Measurements from ENCODE around the gene FERMT3.
"Not testable (repeated sequence)": the region's sequence is repeated elsewhere in the genome, so short reads cannot be mapped to it uniquely, and the experiment has no call there.

The FERMT3 gene

DNA sequence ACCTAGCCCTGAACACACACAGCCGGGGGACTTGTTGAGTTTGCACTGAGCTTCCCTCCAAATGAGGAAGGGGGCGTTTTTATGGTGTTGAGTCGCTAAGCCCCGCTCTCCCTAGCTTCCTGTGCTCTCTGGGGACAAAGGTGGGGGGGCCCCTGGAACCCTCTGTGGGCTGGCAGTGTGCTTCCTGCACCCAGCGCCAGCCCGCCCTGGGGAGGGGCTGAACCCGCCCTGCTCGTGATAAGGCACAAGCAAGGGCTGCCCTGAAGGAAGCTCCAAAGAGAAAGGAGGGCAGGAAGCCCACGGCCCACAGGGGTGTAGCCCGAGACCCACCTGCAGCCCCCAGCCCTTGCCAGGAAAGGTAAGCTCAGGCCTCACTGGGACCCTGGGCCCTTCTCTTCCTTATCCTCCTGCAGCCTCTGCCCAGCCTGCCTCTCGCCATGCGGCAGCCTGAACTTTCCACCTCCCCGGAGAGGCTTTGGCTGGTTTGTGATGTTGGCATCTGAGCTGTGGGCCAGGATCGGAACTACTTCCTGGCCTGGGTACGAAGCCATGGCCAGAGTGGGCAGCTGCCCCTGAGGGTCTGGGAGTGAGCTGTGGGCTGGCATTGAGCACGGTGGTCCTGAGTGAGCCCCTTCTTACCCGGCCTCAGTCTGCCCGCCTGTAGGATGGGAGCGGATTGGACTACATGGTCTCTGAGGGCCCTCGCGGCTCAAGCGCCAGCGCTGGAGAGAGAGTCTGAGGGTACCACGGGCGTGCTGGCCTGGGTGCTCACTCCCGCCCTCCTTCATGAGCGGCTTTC lies at the start of gene FERMT3:
Gene FERMT3, plus strand, starts transcription at position 265 of the 799 bp plus-strand sequence. CDS start 644 bp downstream, outside the sequence.
- DNase-seq = peak; percentile 77

DNA sequence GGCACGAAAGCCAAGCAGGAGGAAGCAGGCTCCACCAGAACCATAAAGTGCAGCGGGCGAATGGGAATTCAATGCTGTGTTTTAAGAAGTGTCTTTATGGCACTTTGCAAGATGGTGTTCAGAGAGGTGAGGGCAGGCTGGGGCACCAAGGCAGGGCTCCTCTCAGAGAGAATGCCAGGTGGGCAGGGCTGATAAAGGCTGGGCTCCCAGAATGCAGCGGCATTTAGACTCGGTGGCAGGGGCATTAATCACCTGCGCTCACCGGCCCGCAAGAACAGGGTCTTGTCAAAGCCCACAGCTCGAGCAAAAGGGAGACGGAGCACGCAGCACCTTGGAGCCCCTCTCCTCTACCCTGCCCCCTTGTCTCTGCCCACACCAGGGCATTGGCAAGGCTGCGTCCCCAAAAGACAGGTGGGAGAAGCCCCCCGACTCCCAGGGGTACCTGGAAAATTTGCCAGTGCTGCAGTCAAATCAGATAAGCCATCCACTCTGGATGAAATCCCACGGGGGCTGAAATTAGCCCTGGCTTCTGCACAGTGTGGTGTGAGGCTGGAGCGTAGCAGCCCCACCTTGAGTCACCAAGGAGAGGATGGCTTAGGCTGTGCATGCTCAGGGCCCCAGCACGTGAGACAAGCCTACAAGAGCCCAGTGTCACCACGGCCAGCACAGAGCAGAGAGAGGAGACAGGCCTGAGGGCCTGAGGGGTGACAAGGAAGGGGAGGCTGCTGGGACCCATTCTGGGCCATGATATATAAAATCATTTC lies 48.7 kb upstream of the FERMT3 start:
- DNase-seq = no peak

DNA sequence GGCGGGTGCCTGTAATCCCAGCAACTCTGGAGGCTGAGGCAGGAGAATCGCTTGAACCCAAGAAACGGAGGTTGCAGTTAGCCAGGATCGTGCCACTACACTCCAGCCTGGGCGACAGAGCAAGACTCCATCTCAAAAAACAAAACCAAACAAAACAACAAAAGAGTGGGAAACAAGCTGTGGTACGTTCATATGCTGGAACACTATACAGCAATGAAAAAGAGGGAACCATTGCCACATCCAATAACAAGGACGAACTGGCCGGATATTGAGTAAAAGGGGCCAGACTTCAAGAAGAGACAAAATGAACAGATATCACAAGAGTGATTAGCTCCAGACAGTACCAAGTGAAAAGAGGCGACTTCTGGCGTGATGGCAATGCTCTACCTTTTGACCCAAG lies 45.5 kb upstream of the FERMT3 start:
- no peak for DNase-seq

DNA sequence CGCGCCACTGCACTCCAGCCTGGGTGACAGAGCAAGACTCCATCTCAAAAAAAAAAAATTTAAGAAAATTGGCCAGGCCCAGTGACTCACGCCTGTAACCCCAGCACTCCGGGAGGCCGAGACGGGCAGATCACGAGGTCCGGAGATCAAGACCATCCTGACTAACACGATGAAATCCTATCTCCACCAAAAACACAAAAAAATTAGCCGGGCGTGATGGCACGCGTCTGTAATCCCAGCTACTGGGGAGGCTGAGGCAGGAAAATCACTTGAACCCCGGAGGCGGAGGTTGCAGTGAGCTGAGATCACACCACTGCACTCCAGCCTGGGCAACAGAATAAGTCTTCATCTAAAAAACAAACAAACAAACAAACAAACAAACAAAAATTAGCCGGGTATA lies 43.8 kb upstream of the FERMT3 start:
- DNase-seq = not testable (repeated sequence)

DNA sequence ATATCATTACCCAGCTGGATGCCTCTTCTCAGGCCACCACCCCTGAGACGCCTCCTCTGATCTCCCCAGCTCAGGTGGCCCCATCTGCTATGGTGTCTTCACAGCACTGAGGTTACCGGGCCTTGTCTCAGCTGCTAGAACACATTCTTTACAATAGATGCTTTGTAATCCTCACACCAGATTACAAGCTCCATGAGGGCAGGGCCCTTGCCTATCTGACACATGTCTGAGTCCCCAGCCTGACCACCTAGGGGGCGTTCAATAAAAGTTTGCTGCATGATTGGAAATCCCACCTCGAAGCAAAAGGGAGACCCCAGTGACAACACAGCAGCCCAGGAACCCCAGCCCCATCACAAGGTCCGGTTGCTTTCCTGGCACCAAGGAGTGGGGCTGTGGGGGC lies 42.6 kb upstream of the FERMT3 start:
- no peak for DNase-seq

DNA sequence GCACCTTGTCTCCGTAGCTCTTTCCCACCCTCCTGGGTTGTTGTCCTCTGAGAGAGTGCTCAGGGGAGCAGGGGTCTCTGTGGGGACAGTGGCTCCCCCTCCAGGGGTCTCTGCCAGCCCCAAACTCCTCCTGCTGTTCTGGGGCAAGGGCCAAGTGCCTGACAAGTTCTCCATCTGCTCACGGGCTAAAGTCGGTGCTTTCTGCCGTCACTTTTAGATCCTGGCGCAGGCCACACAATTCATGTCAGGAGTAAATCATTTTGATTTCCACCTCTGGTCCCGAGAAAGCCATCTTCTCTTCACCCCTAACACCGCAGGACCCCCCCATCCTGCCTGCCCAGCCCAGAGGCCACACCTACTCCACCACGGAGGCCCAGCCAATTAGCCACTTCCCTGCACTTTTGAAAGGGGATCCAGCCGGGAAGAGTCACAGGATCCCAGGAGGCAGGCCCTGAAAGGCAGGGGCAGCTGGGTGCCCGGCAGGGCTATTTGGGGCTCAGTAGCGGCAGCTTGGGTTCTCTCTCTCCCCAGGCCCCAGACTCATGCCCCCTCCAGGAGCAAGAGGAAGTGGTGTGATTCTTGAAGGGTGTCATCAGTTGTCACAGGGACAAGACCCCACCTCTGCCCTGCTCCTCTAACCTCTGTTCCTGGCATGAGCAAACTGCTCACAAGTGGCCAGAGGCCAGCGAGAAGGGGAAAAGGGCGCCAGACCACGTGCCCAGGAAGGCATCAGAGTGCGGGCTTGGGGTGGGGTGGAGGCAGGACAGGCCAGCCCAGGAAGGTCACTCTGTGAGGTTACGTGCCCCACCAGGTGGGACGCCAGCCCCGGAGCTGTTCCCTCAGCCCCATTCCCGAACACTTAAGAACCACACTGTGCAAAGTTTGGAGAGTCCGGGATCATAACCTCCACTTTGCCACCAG lies 41.9 kb upstream of the FERMT3 start:
- no peak for DNase-seq

DNA sequence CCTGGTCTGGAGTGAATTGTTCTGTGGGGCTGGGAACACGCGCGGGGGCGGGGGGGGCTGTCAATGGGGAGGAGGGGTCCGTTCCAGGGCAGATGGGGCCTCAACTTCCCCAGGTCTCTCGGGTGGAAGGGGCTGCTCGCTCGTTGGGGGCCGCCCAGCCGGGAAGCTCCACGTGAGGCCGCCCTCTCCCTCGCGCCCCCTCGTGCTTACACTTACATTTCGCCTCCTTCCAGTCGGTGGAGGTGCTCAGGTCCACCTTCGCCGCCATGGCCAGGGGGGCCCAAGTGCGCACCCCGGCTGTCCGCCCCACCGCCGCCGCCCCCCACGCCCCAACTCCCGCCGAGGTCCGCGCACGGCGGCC lies 41.1 kb upstream of the FERMT3 start:
- peak; percentile 32 for DNase-seq

DNA sequence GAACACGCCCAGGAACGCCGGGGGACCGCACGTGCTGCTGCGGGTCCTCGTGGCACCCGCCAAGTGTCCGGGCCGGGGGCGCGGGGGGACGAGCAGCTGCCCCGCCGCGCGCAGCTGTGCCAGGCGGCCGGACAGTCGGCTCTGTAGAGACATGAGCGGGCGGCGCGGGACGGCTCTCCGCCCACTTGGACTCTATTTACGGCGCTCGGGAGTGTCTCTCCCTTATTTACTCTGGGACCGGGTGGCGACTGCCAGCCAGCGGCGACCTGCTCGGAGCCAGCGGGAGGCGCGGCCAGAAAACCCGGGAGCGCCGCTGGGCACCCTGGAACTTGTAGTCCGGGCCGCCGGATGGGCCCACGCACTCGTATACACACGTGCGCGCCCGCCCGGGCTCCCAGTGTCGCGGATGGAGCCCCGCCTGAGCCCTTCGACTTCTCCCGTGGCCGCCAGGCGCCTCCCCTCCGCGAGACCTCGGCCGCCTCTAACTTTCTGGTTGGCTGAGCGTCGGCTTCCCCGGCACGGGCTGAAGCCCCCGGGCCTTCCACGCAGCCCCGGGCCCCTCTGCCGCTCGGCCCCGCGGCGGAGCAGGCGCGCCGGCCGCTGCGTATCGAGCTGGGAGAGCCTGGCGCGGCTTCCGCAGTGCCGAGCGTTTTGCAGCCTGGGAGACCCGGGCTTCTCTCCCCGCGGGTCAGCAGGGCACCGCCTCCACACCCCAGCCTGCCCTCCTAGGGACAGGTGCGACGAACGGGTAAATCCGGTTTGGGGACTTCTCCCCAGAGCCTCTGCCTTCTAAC lies 40.5 kb upstream of the FERMT3 start, which contains the start of gene MACROD1:
Gene MACROD1, minus strand, starts transcription at position 272 of the 794 bp plus-strand sequence. Its CDS starts 119 bp downstream, at position 153.
- DNase-seq = peak; percentile 85

DNA sequence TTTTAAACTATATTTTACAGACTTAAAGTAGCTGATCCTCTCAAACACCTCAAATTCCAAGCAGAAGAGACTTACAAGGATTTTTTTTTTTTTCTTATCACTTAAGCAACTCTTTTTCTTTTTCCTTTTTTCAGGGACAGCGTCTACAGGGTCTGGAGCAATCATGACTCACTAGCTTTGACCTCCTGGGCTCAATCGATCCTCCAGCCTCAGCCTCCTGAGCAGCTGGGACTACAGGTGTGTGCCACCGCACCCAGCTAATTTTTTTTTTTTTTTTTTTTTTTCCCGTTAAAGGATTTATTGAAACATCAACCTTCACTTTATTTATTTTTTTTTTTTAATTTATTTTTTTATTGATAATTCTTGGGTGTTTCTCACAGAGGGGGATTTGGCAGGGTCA lies 36.1 kb upstream of the FERMT3 start:
- DNase-seq = no peak

DNA sequence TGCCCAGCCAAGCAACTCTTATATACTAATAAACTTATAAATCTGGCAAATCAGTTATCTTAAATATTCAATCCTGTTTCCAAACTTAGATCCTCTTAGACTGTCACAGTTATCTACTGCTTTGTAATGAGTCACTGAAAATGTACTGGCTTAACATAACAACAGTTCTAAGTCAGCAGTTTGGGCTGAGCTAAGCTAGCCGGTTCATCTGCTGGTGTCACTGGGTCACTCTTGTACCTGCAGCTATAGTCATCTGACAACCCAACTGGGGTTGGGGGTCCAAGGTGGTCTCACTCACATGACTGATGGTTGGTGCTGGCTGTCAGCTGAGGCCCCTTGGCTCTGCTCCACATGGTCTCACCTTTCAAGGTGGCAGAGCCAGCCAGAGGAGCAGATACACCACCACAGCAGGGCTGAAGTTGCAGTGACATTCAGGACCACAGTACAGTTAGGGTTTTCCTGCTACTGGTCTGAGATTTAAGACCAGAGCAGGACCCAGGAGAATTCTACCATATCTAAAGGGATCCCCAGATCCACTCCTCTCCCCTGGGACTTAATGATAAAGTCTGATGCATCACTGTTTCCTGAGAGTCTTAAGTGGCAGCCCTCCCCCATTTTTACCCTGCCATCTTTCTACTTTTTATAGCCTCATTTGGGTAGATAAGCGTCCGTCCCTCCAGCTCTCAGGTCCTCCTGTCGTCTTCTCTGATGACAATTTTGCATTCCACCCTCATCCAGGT lies 32.7 kb upstream of the FERMT3 start:
- no peak for DNase-seq

DNA sequence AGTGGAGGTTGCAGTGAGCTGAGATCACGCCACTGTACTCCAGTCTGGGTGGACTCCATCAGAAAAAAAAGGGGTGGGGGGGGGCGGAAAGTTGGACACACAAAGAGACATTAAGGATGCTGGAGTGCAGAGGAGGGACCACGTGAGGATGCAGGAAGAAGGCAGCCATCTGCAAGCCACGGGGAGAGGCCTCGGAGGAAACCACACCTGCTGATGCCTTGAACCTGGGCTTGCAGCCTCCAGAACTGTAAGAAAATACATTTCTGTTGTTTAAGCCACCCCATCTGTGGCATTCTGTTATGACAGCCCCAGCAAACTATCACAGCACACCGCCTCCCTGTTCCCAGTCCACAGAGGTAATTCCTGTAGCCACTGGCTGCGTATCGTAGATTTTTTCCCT lies 29.8 kb upstream of the FERMT3 start:
- no peak for DNase-seq

DNA sequence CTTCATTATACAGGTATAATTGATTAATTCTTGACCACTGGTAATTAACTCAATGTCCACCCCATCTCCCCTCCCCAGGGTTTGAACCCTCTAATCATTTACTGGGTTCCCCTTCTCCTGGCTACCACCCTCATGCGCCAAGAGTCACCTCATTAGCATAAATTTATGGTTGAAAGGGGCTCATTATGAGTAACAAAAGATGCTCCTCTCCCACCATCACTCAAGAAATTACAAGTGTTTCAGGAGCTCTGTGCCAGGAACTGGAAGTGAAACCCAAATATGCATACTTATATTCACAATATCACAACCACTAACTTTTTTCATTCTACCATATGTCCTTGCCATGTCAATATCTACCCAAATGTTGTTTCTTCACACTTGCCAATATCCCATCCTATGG lies 28.3 kb upstream of the FERMT3 start:
- no peak for DNase-seq

DNA sequence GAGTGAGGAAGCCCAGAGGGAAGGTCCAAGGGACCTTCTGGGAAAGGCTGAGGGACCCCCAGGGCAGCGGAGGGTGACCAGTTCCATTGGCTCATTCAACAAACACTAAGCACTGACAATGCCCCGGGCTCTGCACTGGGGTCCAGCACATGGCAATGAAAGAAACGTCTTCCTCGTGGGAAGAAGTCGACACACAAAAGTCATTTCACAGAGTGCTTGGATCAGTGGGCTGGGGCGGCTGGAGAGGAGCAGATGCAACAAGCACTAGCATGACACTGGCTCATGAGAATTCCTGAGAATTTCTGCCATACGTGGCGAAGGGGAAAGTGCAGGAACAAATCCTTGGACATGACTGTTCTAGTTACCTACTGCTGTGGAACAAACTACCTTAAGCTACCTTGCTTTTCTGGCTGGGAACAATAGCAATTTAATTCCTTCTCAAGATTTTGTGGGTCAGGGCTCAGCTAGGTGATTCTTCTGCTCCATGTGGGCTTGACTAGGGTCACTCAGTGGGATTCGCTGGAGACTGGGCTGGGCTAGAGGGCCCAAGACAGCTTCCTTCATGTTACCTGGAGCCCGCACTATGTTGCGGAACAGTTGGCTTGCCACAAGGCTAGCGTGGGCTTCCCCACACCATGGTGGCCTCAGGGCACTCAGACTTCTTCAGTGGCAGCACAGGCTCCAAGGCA lies 27.4 kb upstream of the FERMT3 start:
- DNase-seq = no peak

DNA sequence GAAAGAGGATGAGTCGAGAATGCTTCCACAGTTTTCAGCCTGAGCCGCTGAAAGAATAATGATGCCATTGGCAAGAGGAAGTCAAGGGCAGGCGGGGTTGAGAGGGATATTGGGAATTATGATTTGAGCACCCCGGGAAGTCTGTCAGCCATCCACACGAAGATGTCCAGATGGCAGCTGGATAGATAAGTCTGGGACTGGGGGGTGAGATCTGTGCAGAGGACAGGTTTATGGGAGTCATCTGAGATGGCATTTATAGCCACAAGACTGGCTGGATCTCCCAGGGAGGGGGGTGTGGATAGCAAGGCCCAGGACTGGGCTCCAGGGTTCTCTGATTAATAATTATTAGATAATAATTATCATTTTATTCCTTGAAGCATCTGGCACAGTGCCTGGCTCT lies 25.6 kb upstream of the FERMT3 start:
- DNase-seq = no peak

DNA sequence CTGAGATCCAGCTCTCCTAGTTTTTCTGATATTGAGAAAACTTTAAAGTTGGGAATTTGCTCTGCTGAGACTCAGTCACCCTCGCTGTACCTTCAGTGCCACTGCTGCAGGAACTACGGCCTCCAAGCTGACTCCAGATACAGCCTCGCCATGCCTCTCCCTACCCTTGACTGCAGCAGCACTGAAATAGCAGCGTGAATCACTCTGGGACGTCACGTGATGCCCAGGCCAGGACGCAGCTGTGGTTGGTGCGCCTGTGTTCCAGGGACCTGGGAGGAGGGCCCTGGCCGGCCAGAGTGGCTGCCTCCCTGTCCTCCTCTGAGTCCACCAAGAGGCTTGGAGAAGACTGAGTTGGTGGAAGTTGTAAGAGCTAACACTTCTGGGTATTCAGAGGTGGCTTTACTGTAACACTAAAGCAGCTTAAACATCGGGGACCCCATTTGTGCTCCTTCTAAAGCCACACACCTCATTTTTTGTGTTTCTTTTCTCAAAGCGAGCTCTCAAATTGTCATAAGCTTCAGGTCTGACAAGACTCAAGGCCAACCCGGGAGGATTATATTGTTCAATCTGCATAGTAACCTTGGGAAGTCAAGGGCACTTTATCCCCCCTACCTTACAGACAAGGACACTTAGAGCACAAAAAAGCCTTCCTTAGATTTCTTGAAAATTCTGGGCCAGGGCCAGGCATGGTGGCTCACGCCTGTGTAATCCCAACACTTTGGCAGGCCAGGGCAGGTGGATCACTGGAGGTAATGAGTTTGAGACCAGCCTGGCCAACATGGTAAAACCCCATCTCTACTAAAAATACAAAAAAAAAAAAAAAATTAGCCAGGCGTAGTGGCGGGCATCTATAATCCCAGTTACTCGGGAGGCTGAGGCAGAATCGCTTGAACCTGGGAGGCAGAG lies 24.8 kb upstream of the FERMT3 start:
- peak; percentile 48 for DNase-seq

DNA sequence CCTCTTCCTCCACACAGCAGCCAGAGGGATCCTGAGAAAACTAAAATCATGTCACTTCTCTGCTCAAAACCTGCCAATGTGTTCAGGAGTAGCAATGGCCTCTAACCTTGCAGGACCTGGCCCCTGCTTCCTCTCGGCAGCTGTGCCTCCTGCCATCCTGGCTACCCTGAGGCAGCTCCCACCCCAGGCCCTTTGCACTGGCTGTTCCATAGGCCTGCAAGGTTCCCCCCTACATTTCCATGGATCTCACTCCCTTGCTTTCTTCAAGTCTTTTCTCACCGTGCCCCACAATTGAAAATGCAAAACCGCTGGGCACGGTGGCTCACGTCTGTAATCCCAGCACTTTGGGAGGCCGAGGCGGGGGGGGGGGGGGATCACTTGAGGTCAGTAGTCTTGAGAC lies 22.6 kb upstream of the FERMT3 start:
- no peak for DNase-seq

DNA sequence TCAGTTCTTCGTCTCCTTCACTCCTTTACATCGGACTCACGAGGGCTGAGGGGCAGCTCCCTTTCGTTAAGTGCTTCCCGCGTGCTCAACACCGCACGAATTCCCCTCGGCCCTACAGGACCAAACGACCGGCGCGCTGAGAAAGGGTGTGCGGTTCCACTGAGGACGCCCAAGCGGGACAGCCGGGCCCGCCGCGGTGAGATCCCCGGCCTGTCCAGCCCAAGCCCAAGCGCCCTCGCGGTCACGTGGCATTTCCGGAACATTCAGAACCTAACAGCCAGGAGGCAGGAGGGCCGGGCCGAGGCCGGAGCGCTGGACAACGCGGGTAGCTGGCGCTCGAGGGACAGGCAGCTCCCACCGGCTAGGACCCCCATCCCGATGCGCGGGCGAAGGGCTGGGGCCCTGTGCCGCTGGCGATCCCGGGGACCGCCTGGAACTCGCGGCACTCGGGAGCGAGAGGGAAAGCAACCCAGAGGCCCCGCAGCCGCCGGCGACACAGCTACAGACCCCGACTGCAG lies 21.3 kb upstream of the FERMT3 start:
- DNase-seq = peak; percentile 39

DNA sequence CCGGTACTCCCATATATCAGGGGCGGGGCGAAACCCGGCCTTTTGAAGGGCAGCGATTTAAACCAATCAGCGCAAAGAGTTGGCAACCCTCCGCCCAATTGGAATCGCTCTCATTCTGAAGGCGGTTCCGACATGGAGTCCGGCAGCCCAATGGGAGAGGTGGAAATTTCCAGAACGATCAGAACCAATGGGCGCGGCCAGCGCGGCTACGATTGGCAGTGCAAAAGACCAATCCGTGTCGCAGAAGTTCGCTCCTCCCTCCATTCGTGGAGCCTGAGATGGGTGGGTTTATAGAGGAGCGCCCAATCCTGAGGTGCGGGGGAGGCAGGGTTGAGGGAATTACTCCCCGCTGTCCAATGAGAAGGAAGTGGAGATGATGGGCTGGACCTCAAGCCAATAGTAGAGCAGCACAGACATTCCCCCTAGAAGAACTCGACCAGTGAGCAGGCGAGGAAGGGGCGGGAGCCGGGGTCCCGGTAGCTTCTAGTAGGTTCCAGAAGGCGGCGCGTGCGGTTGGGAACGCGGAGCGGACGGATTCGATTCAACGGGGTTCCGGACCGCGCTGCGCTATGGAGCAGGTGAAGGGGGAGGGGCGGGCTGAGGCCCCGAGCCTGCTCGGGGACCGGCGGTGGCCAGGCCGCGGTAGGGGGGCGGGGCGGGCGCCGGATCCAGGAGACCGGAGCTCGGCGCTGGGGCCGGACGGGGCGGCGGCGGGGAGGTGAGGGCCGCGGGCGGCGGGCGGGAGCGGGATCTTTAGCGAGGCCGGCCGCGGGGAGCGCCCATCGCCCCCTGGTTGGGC lies 20.6 kb upstream of the FERMT3 start, which contains the start of gene STIP1:
Gene STIP1, plus strand, starts transcription at position 479 of the 799 bp plus-strand sequence. Its CDS starts 91 bp downstream, at position 570.
- peak; percentile 97 for DNase-seq

Measured in stimulated activated CD4-positive, alpha-beta T cell treated with anti-CD3 and anti-CD28 coated beads, Interleukin-12 subunit alpha, Interleukin-12 subunit beta, amount 100 ng/mL, for 4 hours (primary cell).